Rectal smooth muscle tissue (tissue), 1 donor: Measurements from ENCODE around the gene C1orf21.

ENCODE experiments used
- H3K27ac ChIP-seq: one replicate; pipeline ENCODE4 v1.7.0; 2013; ENCODE audit warnings: low read depth, low read length, inconsistent platforms
- H3K27me3 ChIP-seq: one replicate; pipeline ENCODE4 v1.7.0; 2013; ENCODE audit warnings: low read length; ENCODE audit not compliant: control insufficient read depth, insufficient read depth
- H3K36me3 ChIP-seq: one replicate; pipeline ENCODE4 v1.7.0; 2013; ENCODE audit warnings: low read length; ENCODE audit not compliant: control insufficient read depth, insufficient read depth
- H3K4me1 ChIP-seq: one replicate; pipeline ENCODE4 v1.7.0; 2013; ENCODE audit warnings: low read length; ENCODE audit not compliant: control insufficient read depth, insufficient read depth
- H3K4me3 ChIP-seq: one replicate; pipeline ENCODE4 v1.7.0; 2013; ENCODE audit warnings: low read length
- H3K9ac ChIP-seq: one replicate; pipeline ENCODE4 v1.7.0; 2013; ENCODE audit warnings: low read length

C1orf21 gene

GRCh38 chr1:184486761-184487445, 100.1 kb downstream of the C1orf21 start:
- no peak overlapping the region for H3K27ac ChIP-seq
- H3K4me3 ChIP-seq, result no peak overlapping the region
- peaks cover 41% of the 10 kb centered on the region for H3K4me1 ChIP-seq
- H3K36me3 ChIP-seq, result no peaks in the 10 kb centered on the region
- H3K9ac ChIP-seq, result no peak overlapping the region
- H3K27me3 ChIP-seq, result no peaks in the 10 kb centered on the region

DNA sequence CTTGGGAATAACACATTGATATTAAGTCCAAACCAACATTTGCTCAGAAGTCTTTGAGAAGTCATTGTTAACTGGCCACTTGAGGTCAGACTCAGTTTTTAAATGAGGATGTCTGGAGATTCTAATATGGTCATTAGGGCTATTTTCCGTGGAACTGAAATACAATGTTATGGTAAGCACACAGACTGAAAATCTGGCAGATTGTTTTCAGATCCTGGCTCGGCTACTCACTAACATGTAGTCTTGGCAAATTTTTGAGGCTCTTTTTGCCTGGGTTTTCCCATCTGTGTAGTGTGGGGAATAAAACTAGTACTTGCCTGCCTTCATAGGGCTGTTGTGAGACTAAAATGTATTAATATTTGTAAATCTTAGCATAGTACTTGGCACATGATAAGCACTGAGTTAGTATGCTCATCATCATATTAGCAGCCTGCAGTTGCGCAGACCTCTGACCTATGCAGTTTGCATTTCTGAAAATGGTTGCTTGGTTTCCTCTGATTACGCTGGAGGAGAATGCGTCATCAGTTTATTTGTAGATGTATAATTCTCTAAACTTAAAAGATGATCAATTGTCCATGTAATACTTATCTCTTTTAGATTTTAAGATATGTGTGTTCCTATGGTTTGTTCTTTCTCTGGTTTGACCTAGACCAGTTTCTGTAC, 100.8 kb downstream of the C1orf21 start:
- no peak overlapping the region for H3K4me3 ChIP-seq
- no peaks in the 10 kb centered on the region for H3K27me3 ChIP-seq
- peaks cover 42% of the 10 kb centered on the region for H3K4me1 ChIP-seq
- no peaks in the 10 kb centered on the region for H3K36me3 ChIP-seq
- H3K9ac ChIP-seq, result no peak overlapping the region
- no peak overlapping the region for H3K27ac ChIP-seq

DNA sequence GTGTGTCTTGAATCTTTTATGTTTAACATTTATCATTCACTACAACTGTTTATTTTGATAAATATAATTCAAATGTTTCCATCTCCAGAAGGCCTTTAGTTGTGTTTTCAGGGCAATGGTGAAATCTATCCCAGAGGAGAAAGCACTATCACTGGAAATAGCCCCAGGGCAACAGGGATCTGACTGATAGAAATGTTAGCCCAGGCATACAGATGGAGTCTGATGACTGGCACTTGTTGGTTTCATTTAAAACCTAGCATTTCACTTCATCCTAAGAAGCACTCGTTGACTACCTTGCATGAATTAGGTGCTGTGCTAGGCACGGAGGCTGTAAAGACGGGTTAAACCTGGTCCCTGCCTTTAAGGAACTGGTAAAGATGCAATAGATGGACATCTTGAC, 103.1 kb downstream of the C1orf21 start:
- peaks cover 23% of the 10 kb centered on the region for H3K4me1 ChIP-seq

GRCh38 chr1:184492536-184492935, 105.7 kb downstream of the C1orf21 start:
- no peaks in the 10 kb centered on the region for H3K27me3 ChIP-seq
- H3K27ac ChIP-seq, result no peak overlapping the region
- H3K36me3 ChIP-seq, result no peaks in the 10 kb centered on the region
- no peak overlapping the region for H3K4me3 ChIP-seq
- no peak overlapping the region for H3K9ac ChIP-seq
- peaks cover 9% of the 10 kb centered on the region for H3K4me1 ChIP-seq

More for the DNA sequence above, 103.1 kb downstream of the C1orf21 start:
- Histone ChIP-seq H3K27ac (no peak overlapping the region), H3K9ac (no peak overlapping the region), H3K36me3 (no peaks in the 10 kb centered on the region), H3K27me3 (no peaks in the 10 kb centered on the region), H3K4me3 (no peak overlapping the region)

DNA sequence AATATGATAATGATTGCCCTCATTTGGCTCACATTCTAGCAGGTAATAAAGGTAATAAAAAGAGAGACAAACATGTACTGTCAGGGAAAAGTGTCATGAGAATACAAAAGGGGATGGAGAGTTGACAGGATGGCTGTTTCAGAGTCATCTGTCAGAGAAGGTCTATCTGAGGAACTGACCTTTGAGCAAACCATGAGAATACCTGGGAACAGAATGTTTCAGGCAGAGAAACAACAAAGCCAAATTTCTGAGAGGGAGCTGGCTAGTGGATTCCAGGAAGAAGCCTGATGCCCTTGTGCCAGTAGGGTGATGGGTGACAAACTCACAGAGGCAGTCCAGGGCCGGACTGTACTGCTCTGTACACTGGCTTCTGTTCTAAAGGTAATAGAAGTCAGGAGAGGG, 107.2 kb downstream of the C1orf21 start:
- peaks cover 9% of the 10 kb centered on the region for H3K4me1 ChIP-seq
- H3K36me3 ChIP-seq, result no peaks in the 10 kb centered on the region
- H3K9ac ChIP-seq, result no peak overlapping the region
- H3K27me3 ChIP-seq, result no peaks in the 10 kb centered on the region
- H3K4me3 ChIP-seq, result no peak overlapping the region
- no peak overlapping the region for H3K27ac ChIP-seq

GRCh38 chr1:184494929-184495328, 108.1 kb downstream of the C1orf21 start:
- Histone ChIP-seq H3K36me3 (no peaks in the 10 kb centered on the region), H3K9ac (no peak overlapping the region), H3K4me3 (no peak overlapping the region), H3K27ac (no peak overlapping the region), H3K4me1 (peaks cover 9% of the 10 kb centered on the region), H3K27me3 (no peaks in the 10 kb centered on the region)

GRCh38 chr1:184497959-184498723, 111.3 kb downstream of the C1orf21 start:
- Histone ChIP-seq H3K9ac (no peak overlapping the region), H3K4me1 (no peaks in the 10 kb centered on the region), H3K36me3 (no peaks in the 10 kb centered on the region), H3K27me3 (no peaks in the 10 kb centered on the region), H3K27ac (no peak overlapping the region), H3K4me3 (no peak overlapping the region)

DNA sequence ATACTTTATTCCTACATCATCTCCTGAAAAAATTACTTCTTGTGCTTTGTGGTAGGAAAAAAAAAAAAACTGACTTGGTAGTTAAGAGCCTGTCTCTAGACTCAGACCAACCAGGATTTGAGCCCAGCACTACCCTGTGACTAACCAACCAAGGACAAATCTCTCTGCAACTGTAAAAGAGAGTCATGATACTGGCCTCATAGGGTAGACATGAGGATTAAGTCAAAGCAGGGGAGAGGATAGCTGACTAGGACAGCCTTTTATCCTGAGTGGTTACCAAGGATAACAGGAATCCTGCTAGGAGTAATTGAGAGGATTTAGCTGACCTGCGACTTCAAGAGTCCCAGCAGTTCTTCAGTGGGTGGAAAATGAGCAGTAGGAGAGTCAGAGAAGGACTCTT, 112.8 kb downstream of the C1orf21 start:
- Histone ChIP-seq H3K36me3 (no peaks in the 10 kb centered on the region), H3K27me3 (no peaks in the 10 kb centered on the region), H3K9ac (no peak overlapping the region), H3K4me3 (no peak overlapping the region), H3K4me1 (no peaks in the 10 kb centered on the region), H3K27ac (no peak overlapping the region)

DNA sequence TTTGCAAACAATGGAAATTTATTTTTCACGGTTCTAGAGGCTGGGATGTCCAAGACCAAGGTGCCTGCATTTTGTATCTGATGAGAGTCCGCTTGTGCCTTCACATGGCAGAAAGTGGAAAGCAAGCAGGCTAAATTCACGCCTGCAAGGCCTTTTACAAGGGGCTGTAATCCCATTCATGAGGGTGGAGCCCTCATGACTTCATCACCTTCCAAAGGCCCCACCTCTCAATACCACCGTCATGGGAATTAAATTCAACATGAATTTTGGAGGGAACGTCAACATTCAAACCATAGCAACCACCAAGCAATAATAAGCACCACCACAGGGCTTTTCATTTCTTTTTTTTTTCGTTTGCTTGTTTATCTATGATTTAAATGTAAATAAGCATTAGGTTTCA, 115.3 kb downstream of the C1orf21 start:
- no peaks in the 10 kb centered on the region for H3K4me1 ChIP-seq
- no peaks in the 10 kb centered on the region for H3K27me3 ChIP-seq
- no peak overlapping the region for H3K27ac ChIP-seq
- no peaks in the 10 kb centered on the region for H3K36me3 ChIP-seq
- no peak overlapping the region for H3K9ac ChIP-seq
- H3K4me3 ChIP-seq, result no peak overlapping the region

- Histone ChIP-seq H3K27ac (no peak overlapping the region), H3K36me3 (no peaks in the 10 kb centered on the region), H3K4me1 (peaks cover 7% of the 10 kb centered on the region), H3K9ac (no peak overlapping the region), H3K4me3 (no peak overlapping the region), H3K27me3 (no peaks in the 10 kb centered on the region)
Observed at GRCh38 chr1:184503221-184503749, 116.5 kb downstream of the C1orf21 start.

GRCh38 chr1:184504040-184504954, 117.5 kb downstream of the C1orf21 start:
- peaks cover 13% of the 10 kb centered on the region for H3K4me1 ChIP-seq
- H3K9ac ChIP-seq, result no peak overlapping the region
- no peak overlapping the region for H3K27ac ChIP-seq
- no peaks in the 10 kb centered on the region for H3K27me3 ChIP-seq
- H3K4me3 ChIP-seq, result no peak overlapping the region
- no peaks in the 10 kb centered on the region for H3K36me3 ChIP-seq

- H3K4me3 ChIP-seq, result no peak overlapping the region
- no peaks in the 10 kb centered on the region for H3K36me3 ChIP-seq
- no peak overlapping the region for H3K27ac ChIP-seq
- no peaks in the 10 kb centered on the region for H3K27me3 ChIP-seq
- H3K4me1 ChIP-seq, result peaks cover 13% of the 10 kb centered on the region
- no peak overlapping the region for H3K9ac ChIP-seq
Observed at GRCh38 chr1:184504955-184505338, 118.1 kb downstream of the C1orf21 start.
